Retina (tissue), 1 donor: Measurements from ENCODE around the gene CRABP2.

Experiments
- DNase-seq: peaks from one replicate; pipeline ENCODE4 v3.0.0-alpha.2; 2016

CRABP2 gene

DNA sequence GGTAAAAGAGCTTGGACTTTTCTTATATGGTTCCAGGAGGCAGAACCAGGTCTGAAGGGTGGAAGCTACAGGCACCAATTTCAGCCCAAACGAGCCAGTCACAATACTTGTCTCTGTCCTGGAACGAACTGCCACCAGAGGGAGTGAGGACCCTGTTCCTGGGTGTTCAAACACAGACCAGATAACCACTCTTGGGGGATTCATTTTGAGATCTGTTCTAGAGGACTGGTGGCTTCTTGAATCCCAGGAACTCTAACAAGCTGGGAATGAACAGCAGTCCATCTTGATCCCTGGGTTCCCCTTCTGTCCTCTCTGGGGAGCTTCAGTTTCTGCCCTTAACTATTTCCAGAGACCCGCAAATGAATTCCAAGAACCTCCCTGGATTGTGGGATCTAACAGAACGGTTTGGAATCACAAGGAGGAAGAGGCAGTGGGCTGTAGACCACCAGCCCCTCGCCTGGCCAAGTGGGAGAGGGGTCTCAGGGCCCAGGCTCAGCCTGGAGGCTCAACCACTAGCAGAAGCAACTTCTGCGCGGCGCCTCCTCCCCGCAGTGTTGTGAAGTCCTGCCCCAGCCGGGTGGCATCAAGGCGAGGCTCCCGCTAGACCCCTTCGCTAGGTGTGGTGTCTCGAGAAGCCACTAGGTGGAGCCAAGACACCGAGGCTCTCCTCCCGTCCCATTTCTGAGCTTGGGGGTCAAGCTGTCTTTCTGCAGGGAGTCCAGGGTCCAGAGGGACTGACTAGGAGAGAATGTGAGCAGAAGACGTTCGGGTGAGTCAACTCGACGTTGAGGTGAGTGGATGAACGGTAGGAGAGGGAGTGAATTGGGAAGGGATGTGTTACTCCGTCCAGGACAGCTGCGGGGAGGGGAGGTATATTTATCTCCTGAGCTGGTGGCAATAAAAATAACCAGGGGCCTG, 16.1 kb downstream of the CRABP2 start:
- DNase-seq, result peak; percentile 95

DNA sequence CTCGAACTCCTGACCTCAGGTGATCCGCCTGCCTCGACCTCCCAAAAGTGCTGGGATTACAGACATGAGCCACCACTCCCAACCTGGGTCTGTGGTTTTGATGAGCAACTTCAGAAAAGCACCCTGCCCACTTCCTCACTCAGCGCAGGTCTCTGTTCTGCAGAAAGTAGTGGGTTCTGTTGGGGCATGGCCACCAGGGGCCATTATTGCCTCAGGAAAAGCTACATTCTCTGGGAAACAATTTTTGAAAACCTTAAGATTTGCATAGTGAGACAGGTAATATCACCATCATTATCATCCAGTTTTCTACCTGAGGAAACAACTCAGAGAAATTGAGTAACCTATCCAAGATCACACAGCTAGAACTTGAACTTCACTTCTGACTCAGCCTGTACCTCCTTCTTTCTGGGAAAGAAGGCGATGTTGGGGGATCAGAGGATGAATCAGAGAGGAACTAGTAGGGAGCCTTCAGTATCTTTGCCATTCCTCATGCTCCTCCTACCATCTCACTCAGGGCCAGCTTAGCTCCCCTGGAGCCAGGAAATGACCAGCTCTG, 21.1 kb downstream of the CRABP2 start:
- DNase-seq, result no peak

DNA sequence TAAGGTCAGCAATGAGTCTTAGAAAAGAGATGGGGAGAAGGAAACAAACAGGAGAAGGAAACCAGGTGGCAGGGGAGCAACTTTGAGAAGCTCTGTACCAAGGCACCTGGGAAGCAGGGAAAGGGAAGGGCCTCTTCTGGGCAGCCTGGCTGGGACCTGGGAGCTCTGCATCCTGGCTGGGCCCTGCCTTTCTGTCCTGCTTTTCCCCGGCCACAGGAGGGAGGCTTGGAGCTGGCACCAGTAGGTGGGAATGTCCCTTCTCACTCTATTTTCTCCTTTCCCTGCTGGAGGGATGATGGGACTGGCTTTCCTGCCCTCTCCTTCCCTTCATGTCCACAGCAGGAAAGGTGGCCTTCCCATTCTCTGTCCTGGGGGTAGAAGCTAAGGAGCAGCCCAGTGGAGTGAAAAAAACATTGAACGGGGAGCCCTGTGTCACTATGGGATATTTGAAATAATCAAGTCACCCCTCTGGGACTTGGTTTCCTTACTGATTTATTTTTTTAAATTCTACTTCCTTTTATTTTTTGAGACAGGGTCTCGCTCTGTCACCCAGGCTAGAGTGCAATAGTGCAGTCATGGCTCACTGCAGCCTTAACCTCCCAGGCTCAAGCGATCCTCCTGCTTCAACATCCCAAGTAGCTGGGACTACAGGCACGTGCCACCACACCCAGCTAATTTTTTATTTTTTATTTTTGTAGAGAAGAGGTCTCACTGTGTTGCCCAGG, 23.1 kb downstream of the CRABP2 start:
- no peak for DNase-seq

DNA sequence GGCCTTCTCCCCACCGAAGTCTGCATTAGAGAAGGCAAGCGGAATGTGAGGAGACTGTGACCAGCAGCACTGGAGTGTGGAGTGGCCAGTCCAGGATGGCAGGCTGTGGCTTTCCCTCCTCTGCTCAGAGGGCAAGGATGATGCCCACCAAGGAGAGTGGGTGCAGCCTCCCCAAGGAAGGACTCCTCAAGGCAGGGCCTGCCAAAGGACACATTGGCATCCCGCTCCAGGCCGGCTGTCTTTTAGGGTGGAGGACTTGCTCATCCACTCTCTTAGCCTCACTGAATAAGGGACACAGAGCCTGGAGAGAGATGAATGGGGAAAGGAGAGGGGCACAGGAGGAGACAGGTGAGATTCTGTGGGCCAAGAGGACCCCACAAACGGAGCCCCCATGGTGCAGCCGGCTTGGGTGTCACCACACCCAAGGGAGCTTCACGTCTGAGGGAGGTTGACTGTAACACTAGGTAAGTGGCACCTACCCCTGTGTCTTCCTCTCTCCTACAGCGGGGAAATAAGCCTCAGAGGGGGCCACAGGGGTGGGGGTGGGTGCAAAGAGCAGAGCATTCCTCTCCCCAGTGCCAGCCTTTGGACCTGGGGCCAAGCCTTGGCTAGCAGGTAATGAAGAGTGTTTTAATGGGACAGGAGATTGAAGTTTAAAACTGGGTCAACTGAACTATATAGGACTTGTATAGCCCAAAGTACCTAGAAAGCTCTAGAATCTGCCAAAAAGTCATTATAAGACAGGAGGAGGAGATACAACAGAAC, 24.0 kb downstream of the CRABP2 start:
- DNase-seq, result no peak

DNA sequence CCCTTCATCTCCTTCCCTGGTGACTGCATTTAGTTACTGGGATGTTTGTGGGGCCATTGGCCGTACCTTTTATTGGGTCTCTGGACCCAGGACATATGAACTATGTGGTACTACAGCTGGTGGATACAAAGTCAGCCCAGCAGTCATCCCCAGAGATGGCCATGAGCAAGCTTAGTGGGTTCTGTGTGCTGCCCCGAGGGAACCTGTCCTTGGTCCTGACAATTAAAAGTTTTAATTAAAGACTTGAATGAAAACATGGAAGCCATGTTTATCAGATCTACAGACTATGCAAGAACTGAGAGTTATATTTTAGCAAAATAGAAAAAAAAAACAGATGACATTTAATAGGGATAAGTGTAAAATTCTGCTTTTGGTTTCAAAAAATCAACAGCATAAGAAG, 25.3 kb downstream of the CRABP2 start:
- no peak for DNase-seq

DNA sequence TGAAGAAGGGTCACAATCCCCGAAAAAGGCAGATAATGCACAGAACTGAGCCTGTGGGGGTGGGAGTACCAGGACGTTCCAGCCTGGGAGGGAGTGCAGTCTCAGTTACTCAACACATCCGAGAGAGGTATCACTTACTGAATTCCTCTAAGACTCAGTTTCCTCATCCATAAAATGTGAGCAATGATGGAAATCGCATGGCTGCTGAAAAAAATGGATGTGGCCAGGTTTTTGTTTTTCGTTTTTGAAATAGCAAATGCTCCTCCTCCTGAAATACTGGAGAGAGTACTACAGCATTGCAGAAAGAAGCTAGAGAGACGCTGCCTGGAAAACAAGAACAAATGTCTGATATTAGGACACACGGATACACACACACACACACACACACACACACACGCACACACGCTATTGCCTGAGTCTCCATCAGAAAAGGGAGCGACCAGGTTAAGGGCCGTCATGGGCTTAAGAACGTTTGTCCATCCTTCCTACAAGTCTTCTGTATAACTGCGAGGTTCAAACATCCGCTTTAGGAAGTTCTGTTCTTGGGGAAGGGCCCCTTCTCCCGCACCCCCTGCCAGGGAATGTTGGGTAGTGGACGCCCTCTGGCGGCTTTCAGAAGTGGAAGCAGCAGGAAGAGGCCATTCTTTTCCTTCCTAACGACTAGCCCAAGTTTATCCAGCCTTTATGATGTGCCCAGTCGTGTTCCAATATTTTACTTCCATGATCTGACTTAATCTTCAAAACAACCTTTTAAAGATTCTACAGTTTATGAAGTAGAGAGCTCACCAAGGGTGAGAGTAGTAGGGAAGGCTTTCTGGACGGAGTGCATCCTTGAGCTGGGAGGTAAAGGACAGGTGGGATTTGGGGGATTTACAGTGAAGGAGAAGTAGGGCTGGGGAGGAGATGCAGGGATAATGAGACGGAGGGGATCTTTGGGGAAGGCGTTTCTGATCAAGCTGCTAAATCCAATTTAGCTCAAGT, 27.5 kb downstream of the CRABP2 start:
- DNase-seq, result peak; percentile 83

GRCh38 chr1:156676820-156677615, 28.4 kb downstream of the CRABP2 start, which contains the start of gene NES:
NES (minus strand) TSS chr1:156677407; CDS start chr1:156677264, 143 bp downstream.
- peak; percentile 85 for DNase-seq

DNA sequence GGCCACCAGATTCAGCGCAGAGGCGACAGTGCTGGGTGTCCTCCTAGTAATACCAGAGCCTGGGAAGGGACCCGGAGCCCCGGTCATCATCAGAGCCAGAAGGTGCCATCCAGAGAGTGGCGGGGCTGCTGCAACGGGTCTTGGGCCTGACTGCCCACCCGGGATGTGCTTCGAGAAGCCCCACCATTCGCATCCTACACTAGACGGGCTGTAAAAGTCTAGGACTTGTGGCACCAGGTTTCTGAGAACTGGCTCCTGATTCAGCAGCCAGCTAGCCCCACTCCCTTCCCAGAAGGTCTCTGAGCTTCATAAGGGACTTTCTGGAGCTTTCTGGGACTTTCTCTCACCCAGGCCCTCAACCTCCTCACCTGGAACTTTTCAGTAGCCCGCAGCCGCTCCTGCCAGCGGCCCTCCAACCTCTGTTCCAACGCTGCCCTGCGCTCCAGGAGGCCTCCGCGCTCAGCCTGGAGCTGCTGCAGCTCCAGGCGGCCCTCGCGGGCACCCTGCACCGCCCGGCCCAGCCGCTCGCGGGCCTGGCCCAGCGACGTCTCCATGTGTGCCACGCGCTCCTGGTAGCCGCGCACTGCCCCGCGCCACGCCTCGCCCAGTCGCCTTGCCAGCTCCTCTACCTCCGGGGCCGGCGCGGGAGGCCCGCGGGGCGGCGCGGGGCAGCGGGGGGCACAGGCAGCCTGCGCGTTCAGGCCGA, 29.1 kb downstream of the CRABP2 start:
- no peak for DNase-seq

DNA sequence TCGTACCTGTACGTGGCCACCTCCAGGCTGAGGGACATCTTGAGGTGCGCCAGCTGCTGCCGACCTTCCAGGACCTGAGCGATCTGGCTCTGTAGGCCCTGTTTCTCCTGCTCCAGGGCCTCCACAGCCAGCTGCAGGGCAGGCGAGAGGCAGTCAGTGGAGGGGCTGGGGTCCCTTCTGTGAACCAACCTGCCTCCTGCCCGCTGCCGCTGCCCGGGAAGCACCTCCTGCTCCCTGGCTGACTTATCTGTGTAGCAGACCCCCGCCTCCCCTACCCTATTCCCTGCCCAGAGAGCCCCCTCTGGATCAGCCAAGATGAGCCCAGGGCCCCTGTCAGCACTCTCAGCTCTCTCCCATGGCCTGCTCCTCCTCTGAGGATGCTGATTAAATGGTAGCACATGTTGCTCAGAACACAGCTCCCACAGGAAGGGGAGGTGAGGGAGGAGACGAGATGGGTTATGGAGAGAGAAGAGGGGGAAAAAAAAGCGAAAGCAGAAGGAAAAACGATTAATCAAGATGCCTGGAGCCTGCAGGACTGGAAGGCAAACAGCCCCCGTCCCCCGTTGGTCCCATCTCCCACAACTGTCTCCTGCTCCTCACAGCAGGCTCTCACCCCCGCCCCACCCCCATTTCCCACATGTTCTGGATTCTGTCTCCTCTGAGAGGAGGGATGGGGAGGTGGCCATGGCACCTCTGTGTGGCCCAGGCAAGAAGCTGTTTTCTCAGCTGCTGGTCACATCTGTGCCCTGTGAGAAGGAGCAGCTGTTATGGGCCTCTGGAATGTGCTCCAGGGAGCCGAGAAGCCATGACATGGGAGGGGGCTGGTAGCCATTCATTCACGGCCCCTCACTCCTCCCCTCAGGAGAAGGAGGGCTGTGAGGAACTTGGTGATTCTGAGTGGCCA, 29.9 kb downstream of the CRABP2 start:
- peak; percentile 74 for DNase-seq

GRCh38 chr1:156673387-156674121, 31.8 kb downstream of the CRABP2 start:
- DNase-seq, result peak; percentile 90

GRCh38 chr1:156671804-156672203, 33.6 kb downstream of the CRABP2 start:
- no peak for DNase-seq

DNA sequence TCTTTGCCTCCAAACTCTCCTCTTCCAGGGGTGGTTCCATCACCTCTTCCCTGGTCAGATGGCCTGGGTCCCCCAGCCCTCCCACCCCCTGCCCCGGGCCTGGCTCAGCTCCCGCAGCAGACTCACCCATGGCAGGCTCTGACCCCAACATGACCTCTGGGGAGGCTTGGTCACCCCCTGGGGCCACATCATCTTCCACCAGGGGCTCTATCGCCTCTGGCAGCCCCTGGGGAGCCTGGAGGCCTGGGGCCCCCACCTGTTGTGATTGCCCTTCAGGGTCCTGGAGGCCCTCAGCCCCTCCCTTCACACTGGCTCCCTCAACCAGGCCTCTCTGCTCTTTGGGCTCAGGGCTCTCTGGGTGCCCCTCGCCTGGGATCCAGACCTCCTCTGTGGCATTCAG, 34.6 kb downstream of the CRABP2 start:
- DNase-seq, result no peak

DNA sequence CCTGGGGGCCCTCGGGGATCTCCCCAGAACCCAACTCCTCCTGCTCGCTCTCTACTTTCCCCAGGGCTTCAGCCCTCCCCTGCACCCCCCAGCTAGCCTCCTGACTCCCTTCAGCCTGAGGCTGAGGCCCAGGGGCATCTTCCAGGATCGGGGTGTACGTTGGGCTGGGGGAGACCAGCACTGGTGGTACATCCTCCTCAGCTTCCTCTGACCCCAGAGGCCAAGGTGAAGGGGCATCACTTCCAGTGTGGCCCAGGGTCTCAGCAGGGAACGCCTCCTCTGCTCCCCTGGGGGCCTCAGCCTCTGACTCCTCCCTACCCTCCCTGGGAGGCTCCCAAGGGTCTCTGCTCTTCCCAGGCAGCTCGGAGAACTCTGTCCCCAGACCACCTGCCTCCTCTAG, 35.0 kb downstream of the CRABP2 start:
- DNase-seq, result no peak

GRCh38 chr1:156669794-156670193, 35.6 kb downstream of the CRABP2 start:
- DNase-seq, result no peak

DNA sequence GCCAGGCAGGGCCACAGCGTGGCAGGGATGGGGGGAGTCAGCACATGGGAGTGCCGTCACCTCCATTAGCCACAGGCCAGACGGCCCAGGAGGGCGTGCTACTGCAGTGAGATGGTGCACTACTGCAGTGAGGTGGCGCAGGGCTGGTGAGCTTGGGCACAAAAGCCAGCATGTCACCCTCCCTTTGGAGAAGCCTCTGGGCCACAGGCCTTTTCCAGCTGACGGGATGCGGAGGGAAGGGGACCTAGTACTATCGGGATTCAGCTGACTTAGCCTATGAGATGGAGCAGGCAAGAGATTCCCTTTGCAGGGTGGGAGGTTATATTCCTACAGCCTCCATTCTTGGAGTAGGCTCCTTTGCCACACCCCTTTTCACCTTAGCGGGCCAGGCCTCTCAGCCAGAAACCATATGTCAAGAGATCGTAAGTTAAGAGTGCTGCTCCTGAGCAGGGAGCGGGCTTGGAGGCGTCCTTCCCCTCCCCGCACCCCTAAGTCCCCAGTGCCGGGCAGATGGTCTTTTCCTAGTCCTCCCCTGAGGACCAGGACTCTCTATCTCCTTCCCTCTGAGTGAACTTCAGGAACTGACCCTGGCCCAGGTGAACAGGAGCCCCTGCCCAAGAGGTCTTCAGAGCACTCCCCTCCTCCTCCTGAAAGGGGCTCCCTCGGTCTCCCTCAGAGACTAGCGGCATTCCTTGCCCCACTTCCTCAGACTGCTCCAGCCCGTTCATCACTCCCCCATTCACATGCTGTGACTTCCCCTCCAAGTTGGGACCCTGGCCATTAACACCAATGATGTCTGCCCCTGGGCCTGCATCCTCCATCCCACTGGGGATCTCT, 36.4 kb downstream of the CRABP2 start:
- DNase-seq, result peak; percentile 54

DNA sequence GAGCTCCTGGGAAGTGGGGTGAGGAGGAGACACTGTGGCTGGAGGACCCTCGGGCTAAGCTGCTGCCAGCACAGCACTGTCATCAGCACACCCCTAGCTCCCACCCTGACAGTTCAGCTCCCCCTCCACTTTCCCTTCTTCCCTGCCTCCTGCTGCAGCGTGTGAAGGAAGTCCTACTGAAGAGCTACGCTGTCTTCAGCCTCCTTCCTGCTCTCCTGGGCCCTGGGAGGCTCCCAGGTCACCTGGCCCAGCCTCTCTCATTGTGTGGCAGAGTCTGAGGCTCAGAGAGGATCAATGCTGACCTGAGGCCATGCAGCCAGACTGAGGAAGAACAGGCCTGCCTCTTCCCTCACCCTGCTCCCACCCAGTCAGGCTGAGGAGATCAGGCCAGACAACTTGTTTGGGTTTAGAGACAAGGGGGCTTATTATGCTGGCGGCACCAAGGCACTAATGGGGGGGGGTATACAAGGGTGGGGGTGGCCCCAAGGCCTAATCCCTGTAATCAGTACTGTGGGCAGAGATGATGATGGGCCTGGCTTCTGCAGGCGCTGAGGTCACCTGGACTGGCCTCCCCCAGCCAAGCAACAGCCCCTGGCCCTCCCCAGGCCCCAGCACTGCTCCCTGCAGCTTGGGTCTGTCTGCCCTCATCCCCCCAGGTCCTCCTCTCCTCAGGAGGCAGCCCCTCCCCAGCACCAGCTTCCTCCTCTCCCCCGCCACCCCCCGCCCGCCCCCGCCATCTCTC, 37.2 kb downstream of the CRABP2 start:
- DNase-seq, result peak; percentile 41

GRCh38 chr1:156667610-156667967, 37.8 kb downstream of the CRABP2 start:
- DNase-seq, result no peak
